CD4-positive, CD25-positive, alpha-beta regulatory T cell (primary cell): Measurements from ENCODE around the gene SDC4. TPM values are rescaled to one million over a fixed set of nuclear protein-coding genes. Genes with fewer than 3 reads are reported as not detected.

Experiments
- ATAC-seq, 2 donors: fragments of 150-1000 bp; cut with Tn5 transposase; one replicate each; pipeline ENCODE4 v1.10.0; 2021; ENCODE audit warnings: low read depth in 2 of 2, moderate number of reproducible peaks in 2 of 2, moderate library complexity in 1 of 2
- DNase-seq, 3 donors: peaks; one replicate each; pipeline versions ENCODE4 v3.0.0 to v3.0.0-alpha.2; 2012 to 2022; ENCODE audit warnings: mixed read lengths in 1 of 3
- H3K27ac ChIP-seq: one replicate; pipeline ENCODE4 v1.7.0; 2013; ENCODE audit warnings: mild to moderate bottlenecking, low read length; ENCODE audit not compliant: insufficient read depth, poor library complexity, severe bottlenecking
- H3K27me3 ChIP-seq: one replicate; pipeline ENCODE4 v1.7.0; 2013; ENCODE audit warnings: low read length; ENCODE audit not compliant: control insufficient read depth, insufficient read depth
- H3K36me3 ChIP-seq: one replicate; pipeline ENCODE4 v1.7.0; 2013; ENCODE audit warnings: mild to moderate bottlenecking, low read length, moderate library complexity; ENCODE audit not compliant: control insufficient read depth, insufficient read depth
- H3K4me1 ChIP-seq: 2 replicates; pipeline ENCODE4 v1.7.0; 2013; ENCODE audit warnings: mild to moderate bottlenecking, low read length; ENCODE audit not compliant: insufficient read depth, control insufficient read depth, poor library complexity, severe bottlenecking
- H3K4me3 ChIP-seq: one replicate; pipeline ENCODE4 v1.7.0; 2013; ENCODE audit warnings: low read depth, mild to moderate bottlenecking, low read length, moderate library complexity
- H3K9me3 ChIP-seq, 2 experiments: 1 replicate in 1 of 2; 2 replicates in 1 of 2; pipeline ENCODE4 v1.7.0; 2013; ENCODE audit warnings: low read length in 2 of 2, mild to moderate bottlenecking in 1 of 2, moderate library complexity in 1 of 2; ENCODE audit not compliant: control insufficient read depth in 2 of 2
- H3K27ac Mint-ChIP-seq, 3 donors: one replicate each; pipeline ENCODE4 v1.8.0; 2020 to 2022; ENCODE audit warnings: mild to moderate bottlenecking in 3 of 3, mixed read lengths in 3 of 3, moderate library complexity in 2 of 3
- H3K27me3 Mint-ChIP-seq: one replicate; pipeline ENCODE4 v1.8.0; 2022; ENCODE audit warnings: mild to moderate bottlenecking, mixed read lengths
- H3K36me3 Mint-ChIP-seq: one replicate; pipeline ENCODE4 v1.8.0; 2020; ENCODE audit warnings: mixed read lengths
- H3K4me1 Mint-ChIP-seq, 4 donors: one replicate each; pipeline ENCODE4 v1.8.0; 2020 to 2022; ENCODE audit warnings: mixed read lengths in 4 of 4, mild to moderate bottlenecking in 1 of 4
- H3K4me3 Mint-ChIP-seq, 4 donors: one replicate each; pipeline ENCODE4 v1.8.0; 2020 to 2022; ENCODE audit warnings: mild to moderate bottlenecking in 4 of 4, mixed read lengths in 4 of 4, moderate library complexity in 3 of 4
- H3K9me3 Mint-ChIP-seq, 7 donors: one replicate each; pipeline ENCODE4 v1.8.0; 2020 to 2022; ENCODE audit warnings: mixed read lengths in 7 of 7, mild to moderate bottlenecking in 3 of 7, moderate library complexity in 2 of 7
- polyA plus RNA-seq, 4 donors: library from polyadenylated mRNA; unstranded; fragments of 300-500 nt; fragmentation: Illumina TruSeq; gene quantifications; one replicate each; pipeline ENCODE4 v1.2.3, GENCODE V29; 2021
- total RNA-seq: library from RNA; stranded (reverse); gene quantifications from one replicate; pipeline ENCODE4 v1.2.3, GENCODE V29; 2022

The SDC4 gene
- total and polyA plus RNA-seq, 5 donors from 2014 or later, result 2.2 to 8.2 (median 4.1) TPM

DNA sequence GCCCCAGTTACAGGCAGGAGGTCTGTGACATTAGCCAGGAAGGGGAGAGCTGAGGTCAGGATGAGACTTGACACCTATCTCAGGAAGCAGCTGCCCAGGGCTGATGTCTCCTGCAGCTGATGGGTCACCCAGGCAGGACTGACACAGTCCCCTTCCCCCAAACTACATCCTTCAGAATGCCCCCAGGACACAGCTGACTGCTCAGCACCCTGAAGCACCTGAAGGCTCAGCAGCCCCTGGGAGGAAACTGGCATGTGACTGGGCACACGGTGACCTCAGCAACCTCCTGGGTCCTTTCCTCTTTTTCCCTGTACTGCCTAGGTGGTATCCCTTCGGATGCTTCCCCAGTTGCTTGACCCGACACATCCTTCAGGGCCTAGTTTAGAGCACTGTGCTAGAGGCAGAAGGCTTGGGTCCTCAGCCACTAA is 1.9 kb downstream of the SDC4 start:
- Histone ChIP-seq H3K27me3 (no peaks in the 10 kb centered on the region), H3K27ac (no peak overlapping the region), H3K36me3 (no peaks in the 10 kb centered on the region), H3K4me3 (peak overlapping the region; percentile 9), H3K4me1 (peaks cover 45% of the 10 kb centered on the region), H3K9me3 (no peaks in the 10 kb centered on the region)
- no peaks in the 10 kb centered on the region for H3K27me3 Mint-ChIP-seq
- no peak for DNase-seq
- no peak for ATAC-seq
- peaks cover 0 to 47% (median 23%) of the 10 kb centered on the region in 4 donors for H3K4me1 Mint-ChIP-seq
- H3K36me3 Mint-ChIP-seq, result no peaks in the 10 kb centered on the region
- peak overlapping the region in 1 of 3 donors; percentile 60 for H3K27ac Mint-ChIP-seq
- H3K9me3 Mint-ChIP-seq, result no peaks in the 10 kb centered on the region
- H3K4me3 Mint-ChIP-seq, result peak overlapping the region in 3 of 4 donors; percentile 85 to 94 (median 93)

DNA sequence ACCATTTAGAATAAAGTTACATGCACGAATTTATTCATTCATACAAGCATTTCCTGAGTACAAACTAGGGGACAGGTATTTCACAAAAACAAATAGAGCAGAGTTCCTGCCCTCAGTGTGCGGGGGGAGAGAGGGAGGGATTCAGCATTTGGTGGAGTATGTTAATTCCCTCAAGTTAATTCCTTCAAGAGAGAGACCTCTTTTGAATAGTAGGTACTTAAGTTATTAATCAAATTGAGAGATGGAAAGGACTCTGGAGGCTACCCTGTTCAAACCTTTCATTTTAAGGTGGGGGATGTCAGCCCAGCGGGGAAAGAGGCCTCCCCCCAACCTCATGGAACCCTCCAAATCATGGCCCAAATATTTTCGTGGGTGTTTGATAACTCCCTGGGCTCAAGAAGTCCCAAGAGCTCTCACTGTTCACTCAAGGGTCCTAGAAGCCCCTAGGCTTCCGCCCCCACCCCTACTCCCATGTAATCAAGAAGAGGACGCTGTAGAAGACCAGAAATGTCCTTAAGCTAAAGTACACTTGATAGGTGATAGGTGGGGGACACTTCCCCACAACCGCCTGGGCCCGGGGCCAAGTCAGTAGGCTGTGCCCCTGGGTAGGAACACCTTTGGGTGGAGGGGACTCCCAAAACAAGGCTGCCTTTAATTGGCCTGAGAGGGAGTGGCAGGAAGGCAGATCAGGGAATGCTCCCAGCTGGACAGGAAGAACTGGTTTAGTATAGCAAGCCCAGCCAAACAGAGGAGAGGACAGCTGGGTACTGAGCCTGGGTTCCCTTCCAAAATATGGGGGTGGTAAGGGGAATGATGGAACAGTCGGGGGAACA is 2.9 kb downstream of the SDC4 start:
- Mint-ChIP-seq H3K27me3 (no peaks in the 10 kb centered on the region), H3K27ac (peak overlapping the region in 2 of 3 donors; percentile 49 to 66), H3K9me3 (no peaks in the 10 kb centered on the region), H3K4me3 (peak overlapping the region; percentile 1 to 63 (median 16)), H3K36me3 (no peaks in the 10 kb centered on the region), H3K4me1 (peaks cover 0 to 47% (median 23%) of the 10 kb centered on the region in 4 donors)
- Histone ChIP-seq H3K4me3 (no peak overlapping the region), H3K4me1 (peaks cover 45% of the 10 kb centered on the region), H3K36me3 (no peaks in the 10 kb centered on the region), H3K27ac (no peak overlapping the region), H3K27me3 (no peaks in the 10 kb centered on the region), H3K9me3 (no peaks in the 10 kb centered on the region)
- no peak for ATAC-seq
- DNase-seq, result no peak

DNA sequence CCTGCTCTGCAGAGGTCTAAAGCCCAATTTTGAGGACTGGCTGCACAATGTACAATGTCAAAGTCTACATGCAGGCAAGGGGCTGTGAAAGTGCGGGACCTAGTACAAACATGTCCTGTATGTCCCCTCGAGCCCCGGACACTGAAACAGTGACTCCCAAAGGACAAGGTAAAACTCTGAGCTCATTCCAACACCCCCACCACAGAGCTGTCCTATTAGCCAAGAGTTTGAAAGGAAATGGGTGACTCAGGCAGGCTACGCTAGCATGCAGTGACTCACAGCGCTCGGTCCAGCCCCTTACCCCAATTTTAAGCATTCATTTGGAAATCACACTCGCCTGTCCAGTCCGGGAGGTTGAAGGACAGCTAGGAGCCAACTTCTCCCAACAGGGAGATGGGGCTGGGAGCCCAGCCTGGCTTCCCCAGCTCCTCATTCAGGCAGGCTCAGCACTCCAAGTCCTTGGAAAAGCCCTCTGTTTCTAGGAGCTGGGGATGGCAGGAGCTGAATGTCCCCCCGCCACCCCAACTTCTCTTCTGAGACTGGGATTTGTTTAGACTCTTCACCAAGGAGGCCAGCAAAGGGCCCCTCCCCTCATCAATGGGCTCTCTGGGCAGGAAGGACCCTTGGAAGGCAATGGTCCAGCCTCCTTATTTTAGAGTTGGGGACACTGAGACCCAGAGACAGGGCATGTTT is 3.9 kb downstream of the SDC4 start:
- H3K27ac ChIP-seq, result no peak overlapping the region
- no peaks in the 10 kb centered on the region for H3K9me3 Mint-ChIP-seq
- no peak for ATAC-seq
- H3K4me1 Mint-ChIP-seq, result peaks cover 0 to 47% (median 21%) of the 10 kb centered on the region in 4 donors
- no peaks in the 10 kb centered on the region for H3K27me3 ChIP-seq
- no peaks in the 10 kb centered on the region for H3K36me3 ChIP-seq
- H3K27ac Mint-ChIP-seq, result peak overlapping the region in 1 of 3 donors; percentile 71
- peak overlapping the region in 2 of 4 donors; percentile 27 to 80 for H3K4me3 Mint-ChIP-seq
- H3K4me3 ChIP-seq, result no peak overlapping the region
- H3K4me1 ChIP-seq, result peaks cover 45% of the 10 kb centered on the region
- no peaks in the 10 kb centered on the region for H3K36me3 Mint-ChIP-seq
- H3K27me3 Mint-ChIP-seq, result no peaks in the 10 kb centered on the region
- no peak for DNase-seq
- no peaks in the 10 kb centered on the region for H3K9me3 ChIP-seq

DNA sequence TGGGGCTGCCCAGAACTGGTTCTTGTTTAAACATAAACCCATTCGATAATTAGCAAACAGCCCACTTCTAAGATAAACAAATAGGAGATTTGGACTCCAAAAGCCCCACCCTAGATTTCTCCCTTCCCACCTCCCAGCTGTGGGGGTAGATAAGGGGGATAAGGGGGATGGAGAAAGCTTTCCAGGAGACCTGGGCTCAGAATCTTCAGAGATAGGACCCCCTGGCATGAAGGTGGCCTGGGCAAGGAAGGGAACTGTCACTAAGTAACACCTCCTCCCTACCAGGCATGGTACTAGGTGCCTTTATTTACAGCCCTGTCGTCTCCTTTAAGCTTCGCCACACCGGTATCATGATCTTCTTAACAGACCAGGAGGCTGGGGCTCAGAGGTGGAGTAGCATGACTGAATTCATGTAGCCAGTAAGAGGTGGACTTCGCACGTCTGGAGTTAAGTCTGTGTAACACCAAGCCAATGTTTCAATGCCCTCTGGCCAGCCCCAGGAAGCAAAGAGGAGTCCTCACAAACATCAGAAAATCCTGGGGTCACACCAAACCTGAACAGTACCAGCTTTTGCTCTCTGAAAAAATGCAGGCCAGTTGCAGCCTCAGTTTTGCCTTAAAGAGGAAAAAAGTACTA is 4.6 kb downstream of the SDC4 start:
- Mint-ChIP-seq H3K27ac (peak overlapping the region in 1 of 3 donors; percentile 71), H3K4me1 (peaks cover 0 to 47% (median 21%) of the 10 kb centered on the region in 4 donors), H3K36me3 (no peaks in the 10 kb centered on the region), H3K9me3 (no peaks in the 10 kb centered on the region), H3K4me3 (peak overlapping the region in 2 of 4 donors; percentile 27 to 80), H3K27me3 (no peaks in the 10 kb centered on the region)
- DNase-seq, result no peak
- Histone ChIP-seq H3K36me3 (no peaks in the 10 kb centered on the region), H3K27me3 (no peaks in the 10 kb centered on the region), H3K4me1 (peaks cover 45% of the 10 kb centered on the region), H3K9me3 (no peaks in the 10 kb centered on the region), H3K27ac (no peak overlapping the region), H3K4me3 (no peak overlapping the region)
- ATAC-seq, result no peak

DNA sequence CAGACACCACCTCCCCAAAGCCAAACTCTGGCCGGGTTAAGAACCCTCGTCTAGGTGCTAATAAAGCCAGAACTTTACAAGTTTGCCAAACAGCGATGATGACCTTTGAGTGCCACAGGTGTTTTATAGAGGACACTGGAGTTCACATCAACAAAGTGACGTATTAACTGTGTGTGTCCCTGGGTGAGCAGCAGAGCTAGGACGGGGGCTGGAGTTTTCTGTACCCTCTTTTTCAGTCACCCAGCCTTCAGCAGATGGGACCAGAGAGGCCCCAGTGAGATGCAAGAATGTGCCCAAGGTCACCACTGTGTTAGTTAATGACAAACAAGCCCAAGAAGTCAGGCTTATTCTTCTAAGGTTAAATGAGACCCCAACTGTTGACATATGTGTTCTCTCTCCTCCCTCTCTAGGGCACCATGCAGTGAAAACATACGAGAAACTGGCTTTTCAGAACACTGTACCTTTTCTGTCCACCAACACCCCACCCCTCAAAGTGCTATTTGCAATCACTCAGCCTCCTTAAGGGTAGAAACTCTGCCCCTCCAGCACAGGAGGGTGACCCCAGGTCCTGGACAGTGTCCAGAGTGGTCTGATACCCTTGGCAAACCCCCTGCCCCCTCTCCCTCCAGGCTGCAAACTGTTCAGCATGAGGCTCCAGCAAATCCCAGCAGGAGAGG is 5.2 kb downstream of the SDC4 start:
- H3K4me3 Mint-ChIP-seq, result peak overlapping the region in 2 of 4 donors; percentile 16 to 42
- H3K27ac Mint-ChIP-seq, result peak overlapping the region in 2 of 3 donors; percentile 48 to 55
- ATAC-seq (no peak), DNase-seq (no peak)
- H3K27ac ChIP-seq, result no peak overlapping the region
- H3K4me1 ChIP-seq, result peaks cover 42% of the 10 kb centered on the region
- no peaks in the 10 kb centered on the region for H3K27me3 ChIP-seq
- H3K36me3 Mint-ChIP-seq, result no peaks in the 10 kb centered on the region
- H3K9me3 ChIP-seq, result no peaks in the 10 kb centered on the region
- H3K36me3 ChIP-seq, result no peaks in the 10 kb centered on the region
- H3K9me3 Mint-ChIP-seq, result no peaks in the 10 kb centered on the region
- H3K4me1 Mint-ChIP-seq, result peaks cover 0 to 45% (median 21%) of the 10 kb centered on the region in 4 donors
- no peaks in the 10 kb centered on the region for H3K27me3 Mint-ChIP-seq
- H3K4me3 ChIP-seq, result no peak overlapping the region

DNA sequence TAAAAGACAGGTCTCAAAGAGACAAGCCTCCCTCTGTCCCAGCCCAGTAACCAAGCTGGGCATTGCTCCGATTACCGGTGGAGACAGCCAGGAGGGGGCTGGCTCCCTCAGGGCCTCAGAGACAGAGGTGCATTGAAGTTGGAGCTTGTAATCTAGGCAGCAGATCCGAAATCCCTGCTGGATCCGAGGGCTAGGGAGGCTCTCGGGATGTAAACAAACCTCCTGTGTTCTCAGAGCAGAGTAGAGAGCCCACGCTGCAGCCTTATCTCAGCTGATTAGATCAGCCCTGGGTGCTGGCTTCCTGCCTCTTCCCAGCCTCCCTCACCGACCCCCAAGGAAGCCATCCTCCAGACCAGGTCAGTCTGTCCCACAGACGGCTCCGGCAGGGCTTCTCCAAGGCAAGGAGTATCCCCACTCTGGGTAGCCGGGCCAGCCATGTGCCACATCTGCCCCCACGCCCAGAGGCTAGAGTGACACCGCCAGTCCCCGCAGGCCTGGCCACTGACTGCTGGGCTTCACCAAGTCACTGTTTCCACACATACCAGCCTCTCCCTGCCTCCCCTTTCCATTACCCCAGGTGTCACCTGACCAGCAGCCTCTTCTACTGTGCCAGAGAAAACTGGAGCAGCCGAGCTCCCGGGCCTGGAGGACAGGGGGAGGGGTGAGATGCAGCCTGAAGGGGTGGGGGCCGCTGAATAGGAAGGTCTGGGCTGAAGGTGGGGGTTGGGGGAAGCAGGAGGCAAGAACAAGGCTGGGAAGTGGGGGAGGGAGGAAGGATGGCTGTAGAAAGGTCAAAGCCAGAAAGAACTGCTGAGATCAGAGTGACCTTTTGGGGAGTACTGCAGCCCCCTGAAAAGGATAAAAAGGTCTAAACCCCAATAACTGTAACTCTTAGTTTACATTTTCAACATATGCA is 6.0 kb downstream of the SDC4 start:
- peaks cover 36% of the 10 kb centered on the region for H3K4me1 ChIP-seq
- DNase-seq (no peak), ATAC-seq (no peak)
- H3K27me3 ChIP-seq, result no peaks in the 10 kb centered on the region
- H3K4me3 ChIP-seq, result no peak overlapping the region
- no peaks in the 10 kb centered on the region for H3K36me3 ChIP-seq
- H3K9me3 ChIP-seq, result no peaks in the 10 kb centered on the region
- Mint-ChIP-seq H3K27me3 (no peaks in the 10 kb centered on the region), H3K36me3 (no peaks in the 10 kb centered on the region), H3K9me3 (no peaks in the 10 kb centered on the region), H3K4me1 (peaks cover 0 to 37% (median 18%) of the 10 kb centered on the region in 4 donors), H3K4me3 (no peak overlapping the region), H3K27ac (peak overlapping the region in 1 of 3 donors; percentile 48)
- H3K27ac ChIP-seq, result no peak overlapping the region
